Panc1 (cell line): ENCODE measurements around the gene ADISSP. TPM values are rescaled to one million over a fixed set of nuclear protein-coding genes. Genes with fewer than 3 reads are reported as not detected.

Experiments used
- ATAC-seq: fragments of 200-7000 bp; cut with Tn5 transposase; 2 replicates; pipeline ENCODE4 v1.9.1; 2020; ENCODE audit warnings: mild to moderate bottlenecking, moderate library complexity
- BruUV-seq: library from RNA; stranded (reverse); fragments of 400-500 nt; replicated peaks from 2 replicates; lab custom pipeline; 2021; lab: Mats Ljungman, UMichigan
- CTCF ChIA-PET: fragments of 300-600 bp; sonication (Branson Sonifier 250); formaldehyde crosslinking; loops from one replicate; lab custom pipeline; 2022; ENCODE audit warnings: antibody characterized with exemption; lab: Charles Lee
- POLR2A ChIA-PET: fragments of 300-600 bp; sonication (Branson Sonifier 250); formaldehyde crosslinking; loops from one replicate; lab custom pipeline; 2022; ENCODE audit warnings: antibody characterized with exemption; lab: Charles Lee
- DNase-seq: peaks from one replicate; pipeline ENCODE4 v3.0.0-alpha.2; 2010; ENCODE audit warnings: low read depth, low spot score
- H3K27ac ChIP-seq: 2 replicates; pipeline ENCODE4 v1.5.1; 2011; ENCODE audit warnings: mild to moderate bottlenecking, low read length, inconsistent platforms
- H3K27me3 ChIP-seq: fragments of 200-500 bp; sonication (Bioruptor generic); 2 replicates; pipeline ENCODE4 v1.6.0; 2014; ENCODE audit warnings: low read length, inconsistent platforms; ENCODE audit not compliant: control insufficient read depth, insufficient read depth
- H3K36me3 ChIP-seq: fragments of 200-500 bp; sonication (Bioruptor generic); 2 replicates; pipeline ENCODE4 v1.5.1; 2014; ENCODE audit warnings: inconsistent platforms, mild to moderate bottlenecking, low read length, moderate library complexity; ENCODE audit not compliant: control insufficient read depth, insufficient read depth
- H3K4me1 ChIP-seq: 2 replicates; pipeline ENCODE4 v1.5.1; 2011; ENCODE audit warnings: inconsistent platforms, mild to moderate bottlenecking, low read length, moderate library complexity; ENCODE audit not compliant: control insufficient read depth, insufficient read depth
- H3K4me3 ChIP-seq, 2 experiments: 2 replicates each; pipeline ENCODE4 v1.5.1; 2011 to 2012; ENCODE audit warnings: low read depth in 2 of 2, low read length in 2 of 2, mild to moderate bottlenecking in 2 of 2, inconsistent platforms in 1 of 2, moderate library complexity in 1 of 2
- H3K9me3 ChIP-seq: fragments of 200-500 bp; sonication (Bioruptor generic); 2 replicates; pipeline ENCODE4 v1.5.1; 2014; ENCODE audit warnings: low read depth, mild to moderate bottlenecking, inconsistent platforms, low read length, moderate library complexity; ENCODE audit not compliant: control insufficient read depth, insufficient read depth
- POLR2AphosphoS5 ChIP-seq: IDR thresholded peaks from 2 replicates; pipeline ENCODE4 v1.6.1; 2012; ENCODE audit warnings: mild to moderate bottlenecking, low read depth, low read length, moderate library complexity
- REST ChIP-seq, 2 experiments: IDR thresholded peaks; 2 replicates each; pipeline ENCODE4 v1.6.1; 2011 to 2012; ENCODE audit warnings: low read depth in 2 of 2, control low read depth in 1 of 2, low read length in 1 of 2, mild to moderate bottlenecking in 1 of 2, moderate library complexity in 1 of 2; ENCODE audit not compliant: insufficient read depth in 1 of 2
- SIN3A ChIP-seq: IDR thresholded peaks from 2 replicates; pipeline ENCODE4 v1.6.1; 2012; ENCODE audit warnings: low read depth, mild to moderate bottlenecking, low read length, moderate library complexity, borderline replicate concordance; ENCODE audit not compliant: insufficient read depth
- TCF7L2 ChIP-seq: IDR thresholded peaks from 2 replicates; pipeline ENCODE4 v1.6.1; 2011; ENCODE audit warnings: mild to moderate bottlenecking, low read depth, low read length, inconsistent platforms
- in situ Hi-C: cut with HindIII; loops from 2 replicates; pipeline ENCODE4 v1.10.0; 2016; ENCODE audit warnings: low sequenced_read_pairs, low pct_unique_long_range_greater_than_20kb
- intact Hi-C: fragments of 100-400 bp; cut with micrococcal nuclease; formaldehyde crosslinking; loops from one replicate; pipeline ENCODE4 v1.10.0; 2022; ENCODE audit not compliant: unreplicated experiment
- total RNA-seq: library from RNA; stranded (reverse); gene quantifications from one replicate; pipeline ENCODE4 v1.2.1, GENCODE V29; 2021; ENCODE audit not compliant: unreplicated experiment
- TF ChIP-seq, protein P1 (sequence below): fragments of 450-650 bp; IDR thresholded peaks from 2 replicates; pipeline ENCODE4 v1.5.1; 2017; ENCODE audit warnings: mild to moderate bottlenecking

ADISSP gene
- total RNA-seq, 1 experiment from 2014 or later = 100 TPM

DNA sequence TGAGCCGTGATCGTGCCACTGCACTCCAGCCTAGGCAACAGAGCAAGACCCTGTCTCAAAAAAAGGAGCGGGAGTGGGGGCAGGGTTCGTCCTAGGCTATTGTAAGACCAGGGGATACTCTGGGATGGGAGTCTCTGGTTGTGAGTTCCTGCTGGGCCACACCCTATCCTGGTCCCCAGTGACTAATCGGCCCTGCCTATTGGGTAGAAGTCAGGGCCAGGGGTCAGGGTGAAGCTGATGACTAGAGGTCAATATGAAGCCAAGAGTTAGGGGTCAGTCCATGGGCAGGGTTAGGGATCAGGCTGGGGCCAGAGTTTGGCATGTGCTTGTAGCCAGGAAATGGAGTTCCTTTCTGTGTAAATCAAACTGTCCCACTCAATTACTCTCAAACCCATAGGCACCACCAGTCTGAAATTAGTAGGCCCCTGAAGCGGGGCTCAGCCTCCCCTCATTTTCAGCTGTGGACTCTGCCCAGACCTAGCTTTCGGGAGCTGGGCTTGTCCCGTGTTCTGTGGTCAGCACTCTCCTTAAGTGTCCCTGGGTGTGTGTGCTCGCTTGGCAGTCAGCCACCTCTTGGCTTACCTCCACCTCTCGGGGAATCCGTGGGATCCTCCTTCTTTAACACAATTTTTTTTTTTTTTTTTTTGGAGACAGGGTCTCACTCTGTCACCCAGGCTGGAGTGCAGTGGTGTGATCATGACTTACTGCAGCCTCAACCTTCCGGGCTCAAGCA is 33.3 kb downstream of the ADISSP start:
- Histone ChIP-seq H3K27me3 (no peaks in the 10 kb centered on the region), H3K9me3 (no peaks in the 10 kb centered on the region), H3K4me1 (peaks cover 6% of the 10 kb centered on the region; the same call in 1 of the 2 replicates), H3K4me3 (no peak overlapping the region), H3K36me3 (no peaks in the 10 kb centered on the region), H3K27ac (no peak overlapping the region)
- in situ Hi-C loops (no loop called here), intact Hi-C loops (no loop called here)
- TF ChIP-seq POLR2AphosphoS5 = no peak
- no peak for TF ChIP-seq TCF7L2
- TF ChIP-seq SIN3A = no peak
- no peak for TF ChIP-seq REST (IDR thresholded peaks at IDR 0.05; ENCODE audit: insufficient read depth in 1 of 2, low read depth in 2 of 2, low read length in 1 of 2)
- TF ChIP-seq, protein P1, sequence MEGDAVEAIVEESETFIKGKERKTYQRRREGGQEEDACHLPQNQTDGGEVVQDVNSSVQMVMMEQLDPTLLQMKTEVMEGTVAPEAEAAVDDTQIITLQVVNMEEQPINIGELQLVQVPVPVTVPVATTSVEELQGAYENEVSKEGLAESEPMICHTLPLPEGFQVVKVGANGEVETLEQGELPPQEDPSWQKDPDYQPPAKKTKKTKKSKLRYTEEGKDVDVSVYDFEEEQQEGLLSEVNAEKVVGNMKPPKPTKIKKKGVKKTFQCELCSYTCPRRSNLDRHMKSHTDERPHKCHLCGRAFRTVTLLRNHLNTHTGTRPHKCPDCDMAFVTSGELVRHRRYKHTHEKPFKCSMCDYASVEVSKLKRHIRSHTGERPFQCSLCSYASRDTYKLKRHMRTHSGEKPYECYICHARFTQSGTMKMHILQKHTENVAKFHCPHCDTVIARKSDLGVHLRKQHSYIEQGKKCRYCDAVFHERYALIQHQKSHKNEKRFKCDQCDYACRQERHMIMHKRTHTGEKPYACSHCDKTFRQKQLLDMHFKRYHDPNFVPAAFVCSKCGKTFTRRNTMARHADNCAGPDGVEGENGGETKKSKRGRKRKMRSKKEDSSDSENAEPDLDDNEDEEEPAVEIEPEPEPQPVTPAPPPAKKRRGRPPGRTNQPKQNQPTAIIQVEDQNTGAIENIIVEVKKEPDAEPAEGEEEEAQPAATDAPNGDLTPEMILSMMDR = no peak
- POLR2A ChIA-PET = no interaction called here
- DNase-seq (no peak), ATAC-seq (no peak)
- no TSS peak for BruUV-seq
- CTCF ChIA-PET = no interaction called here

GRCh38 chr20:3733119-3733995 is 34.2 kb downstream of the ADISSP start:
- Histone ChIP-seq H3K4me1 (peaks cover 3% of the 10 kb centered on the region; the same call in 1 of the 2 replicates), H3K27me3 (no peaks in the 10 kb centered on the region), H3K9me3 (no peaks in the 10 kb centered on the region), H3K27ac (no peak overlapping the region), H3K36me3 (no peaks in the 10 kb centered on the region), H3K4me3 (no peak overlapping the region)
- POLR2A ChIA-PET = no interaction called here
- no TSS peak for BruUV-seq
- DNase-seq = no peak
- no peak for ATAC-seq
- CTCF ChIA-PET = no interaction called here
- TF ChIP-seq SIN3A (no peak), POLR2AphosphoS5 (no peak), REST (IDR thresholded peaks at IDR 0.05; ENCODE audit: insufficient read depth in 1 of 2, low read depth in 2 of 2, low read length in 1 of 2) (no peak), TCF7L2 (no peak)
- TF ChIP-seq, protein P1 = no peak
- intact Hi-C loops (no loop called here), in situ Hi-C loops (no loop called here)
